Measurements from ENCODE around the gene PNPLA7.

DNA sequence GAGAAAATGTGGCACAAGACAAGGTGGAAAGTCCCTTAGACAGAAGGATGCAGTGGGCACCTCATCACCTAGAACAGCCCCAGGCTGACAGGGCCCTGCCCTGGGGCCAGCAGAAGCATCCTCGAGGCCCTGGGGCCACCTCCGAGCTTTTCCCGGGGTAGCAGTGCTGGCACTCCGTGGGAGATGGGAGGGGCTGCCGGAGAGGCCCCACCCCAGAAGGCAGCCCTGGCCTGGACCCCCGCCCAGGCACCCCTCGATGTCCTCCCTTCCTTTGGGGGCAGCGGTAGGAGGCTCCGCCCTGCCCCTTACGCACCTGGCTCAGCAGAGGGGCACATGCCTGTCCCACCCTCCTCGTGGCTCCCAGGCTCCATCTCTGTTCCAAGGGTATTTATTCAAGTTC is 73.3 kb downstream of the PNPLA7 start:
- TF ChIP-seq GLIS1 (tag by site-specific recombination; IDR thresholded peaks at IDR 0.05) (no peak), ZNF561 (tag by site-specific recombination; IDR thresholded peaks at IDR 0.05; ENCODE audit: borderline replicate concordance) (no peak), ZBTB8A (tag by site-specific recombination; IDR thresholded peaks at IDR 0.05) (no peak), ZNF184 (tag by site-specific recombination; IDR thresholded peaks at IDR 0.05) (no peak)

Measured in HEK293 (cell line).